Breast epithelium (tissue), 4 donors: ENCODE results near the gene MBP. TPM values are rescaled to one million over a fixed set of nuclear protein-coding genes. Genes with fewer than 3 reads are reported as not detected.

ENCODE experiments used
- DNase-seq, 2 donors: peaks; one replicate each; pipeline ENCODE4 v3.0.0-alpha.2; 2019; ENCODE audit warnings: low spot score in 2 of 2
- H3K27ac ChIP-seq, 2 donors: fragments of 200-600 bp; sonication (generic) in 1 of 2; one replicate each; pipeline ENCODE4 v1.5.1; 2016 to 2019; ENCODE audit warnings: mild to moderate bottlenecking in 1 of 2
- H3K27me3 ChIP-seq, 2 donors: fragments of 200-600 bp; sonication (generic) in 1 of 2; one replicate each; pipeline versions ENCODE4 v1.5.1 to v1.6.0; 2017 to 2019; ENCODE audit warnings: control low read depth in 1 of 2, mild to moderate bottlenecking in 1 of 2
- H3K36me3 ChIP-seq: fragments of 200-600 bp; one replicate; pipeline ENCODE4 v1.5.1; 2019
- H3K4me1 ChIP-seq, 2 donors: fragments of 200-600 bp; sonication (generic); one replicate each; pipeline ENCODE4 v1.5.1; 2016 to 2019; ENCODE audit warnings: control low read depth in 1 of 2
- H3K4me3 ChIP-seq, 3 donors: fragments of 200-600 bp; sonication (generic); 1 replicate in 2 of 3; 2 replicates in 1 of 3; pipeline ENCODE4 v1.5.1; 2016 to 2019; ENCODE audit warnings: mild to moderate bottlenecking in 3 of 3, moderate library complexity in 2 of 3
- H3K9me3 ChIP-seq, 2 donors: fragments of 200-600 bp; sonication (generic) in 1 of 2; one replicate each; pipeline ENCODE4 v1.5.1; 2016 to 2019; ENCODE audit warnings: control low read depth in 1 of 2
- CTCF ChIP-seq, 3 donors: fragments of 450-650 bp; IDR thresholded peaks; one replicate each; pipeline ENCODE4 v1.5.1; 2016 to 2017; ENCODE audit warnings: antibody characterized with exemption in 3 of 3, mild to moderate bottlenecking in 3 of 3, moderate library complexity in 3 of 3
- POLR2A ChIP-seq: fragments of 450-650 bp; IDR thresholded peaks from one replicate; pipeline ENCODE4 v1.6.1; 2016; ENCODE audit warnings: antibody characterized with exemption, mild to moderate bottlenecking, moderate library complexity
- POLR2AphosphoS5 ChIP-seq, 3 donors: sonication (generic); formaldehyde crosslinking; IDR thresholded peaks; one replicate each; pipeline ENCODE4 v1.6.1; 2017; ENCODE audit warnings: antibody characterized with exemption in 3 of 3
- intact Hi-C: fragments of 100-400 bp; cut with DNase I; formaldehyde crosslinking; loops from one replicate; pipeline ENCODE4 v1.15.1; 2023; ENCODE audit warnings: low total_unique reads
- total RNA-seq, 3 donors: library from RNA; depleted of rRNA; stranded (reverse); fragments of >200 nt; gene quantifications; one replicate each; pipeline ENCODE4 v1.1.0, GENCODE V29; 2016

Gene MBP
- total RNA-seq, 3 donors from 2014 or later = 27.2 to 46.2 (median 32.4) TPM

GRCh38 chr18:77110400-77110799, 22.2 kb downstream of the MBP start:
- Histone ChIP-seq H3K27ac (no peak overlapping the region), H3K27me3 (no peaks in the 10 kb centered on the region), H3K4me3 (no peak overlapping the region), H3K36me3 (no peaks in the 10 kb centered on the region), H3K4me1 (peaks cover 2 to 8% of the 10 kb centered on the region in 2 donors), H3K9me3 (no peaks in the 10 kb centered on the region)
- TF ChIP-seq POLR2AphosphoS5 (IDR thresholded peaks at IDR 0.05) (no peak), CTCF (IDR thresholded peaks at IDR 0.05) (no peak), POLR2A (no peak)
- intact Hi-C loops = no loop called here
- peak in 1 of 2 donors; percentile 30 for DNase-seq

GRCh38 chr18:77109648-77110019, 22.9 kb downstream of the MBP start:
- Histone ChIP-seq H3K27ac (peak overlapping the region in 1 of 2 donors; percentile 73), H3K4me3 (no peak overlapping the region), H3K4me1 (peaks cover 2 to 5% of the 10 kb centered on the region in 2 donors), H3K27me3 (no peaks in the 10 kb centered on the region), H3K36me3 (no peaks in the 10 kb centered on the region), H3K9me3 (no peaks in the 10 kb centered on the region)
- intact Hi-C loops = no loop called here
- peak in 1 of 2 donors; percentile 22 for DNase-seq
- TF ChIP-seq CTCF (IDR thresholded peaks at IDR 0.05) (no peak), POLR2A (no peak), POLR2AphosphoS5 (IDR thresholded peaks at IDR 0.05) (no peak)

GRCh38 chr18:77108821-77109647, 23.5 kb downstream of the MBP start:
- H3K4me1 ChIP-seq = peaks cover 2 to 3% of the 10 kb centered on the region in 2 donors

GRCh38 chr18:77108001-77108692, 24.4 kb downstream of the MBP start:
- TF ChIP-seq POLR2AphosphoS5 (IDR thresholded peaks at IDR 0.05) (peak; percentile 59 to 63 (median 61)), CTCF (IDR thresholded peaks at IDR 0.05) (no peak)
- no peaks in the 10 kb centered on the region for H3K27me3 ChIP-seq
- H3K4me3 ChIP-seq = peak overlapping the region in 1 of 3 donors; percentile 19
- H3K36me3 ChIP-seq = no peaks in the 10 kb centered on the region
- H3K4me1 ChIP-seq = peaks cover 0 to 2% of the 10 kb centered on the region in 2 donors
- peak in 1 of 2 donors; percentile 57 for DNase-seq
- H3K27ac ChIP-seq = peak overlapping the region; percentile 73 to 74
- intact Hi-C loops = no loop called here
- H3K9me3 ChIP-seq = no peaks in the 10 kb centered on the region

More at GRCh38 chr18:77108821-77109647, 23.5 kb downstream of the MBP start:
- H3K27ac ChIP-seq = peak overlapping the region; percentile 73 to 74
- no peaks in the 10 kb centered on the region for H3K9me3 ChIP-seq
- H3K4me3 ChIP-seq = no peak overlapping the region
- DNase-seq = no peak
- H3K27me3 ChIP-seq = no peaks in the 10 kb centered on the region
- TF ChIP-seq POLR2A (no peak), POLR2AphosphoS5 (IDR thresholded peaks at IDR 0.05) (no peak), CTCF (IDR thresholded peaks at IDR 0.05) (no peak)
- intact Hi-C loops = no loop called here
- H3K36me3 ChIP-seq = no peaks in the 10 kb centered on the region

GRCh38 chr18:77107292-77107691, 25.3 kb downstream of the MBP start:
- no peaks in the 10 kb centered on the region for H3K36me3 ChIP-seq
- DNase-seq = no peak
- intact Hi-C loops = no loop called here
- no peak overlapping the region for H3K4me3 ChIP-seq
- no peaks in the 10 kb centered on the region for H3K9me3 ChIP-seq
- H3K4me1 ChIP-seq = peaks cover 0 to 2% of the 10 kb centered on the region in 2 donors
- H3K27me3 ChIP-seq = no peaks in the 10 kb centered on the region
- TF ChIP-seq POLR2A (no peak), POLR2AphosphoS5 (IDR thresholded peaks at IDR 0.05) (no peak), CTCF (IDR thresholded peaks at IDR 0.05) (no peak)
- H3K27ac ChIP-seq = peak overlapping the region; percentile 73 to 74
